Measurements from ENCODE around the gene THBS2. TPM values are rescaled to one million over a fixed set of nuclear protein-coding genes. Genes with fewer than 3 reads are reported as not detected.

Gene THBS2
- total RNA-seq, 1 donor from 2014 or later, result 0.13 TPM

GRCh38 chr6:169240125-169240524, 13.5 kb downstream of the THBS2 start:
- no peaks in the 10 kb centered on the region for H3K79me2 ChIP-seq (ENCODE audit: low read depth)
- Mint-ChIP-seq H3K36me3 (peaks cover 3% of the 10 kb centered on the region), H3K27me3 (ENCODE audit: insufficient read depth, low read depth) (no peaks in the 10 kb centered on the region), H3K9me3 (no peaks in the 10 kb centered on the region), H3K4me3 (no peak overlapping the region), H3K27ac (no peak overlapping the region), H3K4me1 (no peaks in the 10 kb centered on the region)
- no peak for DNase-seq (ENCODE audit: low spot score)
- no peak overlapping the region for H3K9ac ChIP-seq
- no peaks in the 10 kb centered on the region for H3F3A ChIP-seq (ENCODE audit: low read depth)
- no peak overlapping the region for H3K4me3 ChIP-seq
- H3K27ac ChIP-seq, result no peak overlapping the region
- H2AFZ ChIP-seq (replicated peaks), result peak overlapping the region; percentile 65
- H3K4me1 ChIP-seq, result peaks cover 4% of the 10 kb centered on the region
- no peaks in the 10 kb centered on the region for H3K36me3 ChIP-seq
- H3K27me3 ChIP-seq, result no peaks in the 10 kb centered on the region
- no peaks in the 10 kb centered on the region for H4K20me1 ChIP-seq (ENCODE audit: low read depth)
- no peaks in the 10 kb centered on the region for H3K9me3 ChIP-seq (ENCODE audit: low read depth)
- TF ChIP-seq, protein P1, sequence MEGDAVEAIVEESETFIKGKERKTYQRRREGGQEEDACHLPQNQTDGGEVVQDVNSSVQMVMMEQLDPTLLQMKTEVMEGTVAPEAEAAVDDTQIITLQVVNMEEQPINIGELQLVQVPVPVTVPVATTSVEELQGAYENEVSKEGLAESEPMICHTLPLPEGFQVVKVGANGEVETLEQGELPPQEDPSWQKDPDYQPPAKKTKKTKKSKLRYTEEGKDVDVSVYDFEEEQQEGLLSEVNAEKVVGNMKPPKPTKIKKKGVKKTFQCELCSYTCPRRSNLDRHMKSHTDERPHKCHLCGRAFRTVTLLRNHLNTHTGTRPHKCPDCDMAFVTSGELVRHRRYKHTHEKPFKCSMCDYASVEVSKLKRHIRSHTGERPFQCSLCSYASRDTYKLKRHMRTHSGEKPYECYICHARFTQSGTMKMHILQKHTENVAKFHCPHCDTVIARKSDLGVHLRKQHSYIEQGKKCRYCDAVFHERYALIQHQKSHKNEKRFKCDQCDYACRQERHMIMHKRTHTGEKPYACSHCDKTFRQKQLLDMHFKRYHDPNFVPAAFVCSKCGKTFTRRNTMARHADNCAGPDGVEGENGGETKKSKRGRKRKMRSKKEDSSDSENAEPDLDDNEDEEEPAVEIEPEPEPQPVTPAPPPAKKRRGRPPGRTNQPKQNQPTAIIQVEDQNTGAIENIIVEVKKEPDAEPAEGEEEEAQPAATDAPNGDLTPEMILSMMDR (IDR thresholded peaks at IDR 0.05), result no peak
- TF ChIP-seq EZH2phosphoT487 (IDR thresholded peaks at IDR 0.05), result no peak
- no peak for TF ChIP-seq EZH2 (IDR thresholded peaks at IDR 0.05)
- no peak overlapping the region for H3K4me2 ChIP-seq

DNA sequence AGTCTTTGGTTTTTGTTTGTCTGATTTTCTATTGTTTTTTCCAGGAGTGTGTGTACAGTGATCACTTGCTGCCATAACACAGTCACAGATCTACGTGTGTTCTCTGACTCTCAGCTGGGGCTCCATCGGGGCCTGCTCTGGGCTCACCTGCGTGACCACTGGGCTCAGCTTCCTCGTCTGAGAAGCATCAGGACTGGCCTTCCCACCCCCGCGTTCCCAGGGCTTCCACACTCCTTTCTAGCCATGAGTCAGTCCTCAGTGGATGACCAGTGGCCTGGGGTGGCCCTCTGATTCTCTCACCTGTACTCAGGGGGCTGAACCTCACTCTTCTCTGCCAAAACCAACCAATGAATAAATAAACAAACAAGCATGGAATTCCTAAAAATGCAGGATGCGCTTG, 14.5 kb downstream of the THBS2 start:
- peak overlapping the region; percentile 87 for H3K27ac Mint-ChIP-seq
- peaks cover 4% of the 10 kb centered on the region for H3K36me3 Mint-ChIP-seq
- H3K4me1 Mint-ChIP-seq, result no peaks in the 10 kb centered on the region
- Histone ChIP-seq H3K36me3 (no peaks in the 10 kb centered on the region), H4K20me1 (ENCODE audit: low read depth) (no peaks in the 10 kb centered on the region), H3K4me1 (peaks cover 4% of the 10 kb centered on the region), H3K9ac (no peak overlapping the region), H2AFZ (replicated peaks) (no peak overlapping the region), H3K4me3 (no peak overlapping the region), H3F3A (ENCODE audit: low read depth) (no peaks in the 10 kb centered on the region), H3K4me2 (no peak overlapping the region), H3K27ac (no peak overlapping the region), H3K27me3 (no peaks in the 10 kb centered on the region), H3K9me3 (ENCODE audit: low read depth) (no peaks in the 10 kb centered on the region), H3K79me2 (ENCODE audit: low read depth) (no peaks in the 10 kb centered on the region)
- TF ChIP-seq EZH2phosphoT487 (IDR thresholded peaks at IDR 0.05) (no peak), EZH2 (IDR thresholded peaks at IDR 0.05) (no peak)
- TF ChIP-seq, protein P1 (IDR thresholded peaks at IDR 0.05), result no peak
- no peaks in the 10 kb centered on the region for H3K27me3 Mint-ChIP-seq (ENCODE audit: insufficient read depth, low read depth)
- H3K9me3 Mint-ChIP-seq, result peaks cover 2% of the 10 kb centered on the region
- DNase-seq (ENCODE audit: low spot score), result no peak
- no peak overlapping the region for H3K4me3 Mint-ChIP-seq

- H3K27ac Mint-ChIP-seq, result peak overlapping the region; percentile 87
- Histone ChIP-seq H3K36me3 (no peaks in the 10 kb centered on the region), H3K79me2 (ENCODE audit: low read depth) (no peaks in the 10 kb centered on the region), H3K9me3 (ENCODE audit: low read depth) (no peaks in the 10 kb centered on the region), H3K27me3 (no peaks in the 10 kb centered on the region), H3K4me2 (no peak overlapping the region), H3K27ac (no peak overlapping the region), H2AFZ (replicated peaks) (no peak overlapping the region), H4K20me1 (ENCODE audit: low read depth) (no peaks in the 10 kb centered on the region), H3K9ac (no peak overlapping the region), H3F3A (ENCODE audit: low read depth) (no peaks in the 10 kb centered on the region), H3K4me3 (no peak overlapping the region), H3K4me1 (peaks cover 4% of the 10 kb centered on the region)
- DNase-seq (ENCODE audit: low spot score), result no peak
- H3K4me3 Mint-ChIP-seq, result no peak overlapping the region
- H3K4me1 Mint-ChIP-seq, result no peaks in the 10 kb centered on the region
- H3K36me3 Mint-ChIP-seq, result peaks cover 8% of the 10 kb centered on the region
- TF ChIP-seq EZH2 (IDR thresholded peaks at IDR 0.05) (no peak), EZH2phosphoT487 (IDR thresholded peaks at IDR 0.05) (no peak)
- TF ChIP-seq, protein P1 (IDR thresholded peaks at IDR 0.05), result no peak
- peaks cover 6% of the 10 kb centered on the region for H3K9me3 Mint-ChIP-seq
- H3K27me3 Mint-ChIP-seq (ENCODE audit: insufficient read depth, low read depth), result peaks cover 2% of the 10 kb centered on the region
These were observed 14.9 kb downstream of the THBS2 start for GRCh38 chr6:169238766-169239165.
